SKM-1 (cell line): ENCODE data around the gene NBPF1.
"Not testable (repeated sequence)": the region's sequence is repeated elsewhere in the genome, so short reads cannot be mapped to it uniquely, and the experiment has no call there.

Experiments
- DNase-seq: peaks from one replicate; lab custom pipeline; 2025; ENCODE audit not compliant: unreplicated experiment; lab: John Stamatoyannopoulos, UW

NBPF1 gene

GRCh38 chr1:16607853-16608815, 5.2 kb downstream of the NBPF1 start:
- DNase-seq: not testable (repeated sequence)

GRCh38 chr1:16607433-16607851, 5.9 kb downstream of the NBPF1 start:
- DNase-seq: no peak

- not testable (repeated sequence) for DNase-seq
Observed at GRCh38 chr1:16606666-16607432, 6.5 kb downstream of the NBPF1 start.

GRCh38 chr1:16605532-16606505, 7.5 kb downstream of the NBPF1 start:
- no peak for DNase-seq

- DNase-seq: no peak
Observed at GRCh38 chr1:16605213-16605525, 8.2 kb downstream of the NBPF1 start.

GRCh38 chr1:16604514-16605212, 8.7 kb downstream of the NBPF1 start:
- DNase-seq: not testable (repeated sequence)

GRCh38 chr1:16603623-16604022, 9.7 kb downstream of the NBPF1 start:
- not testable (repeated sequence) for DNase-seq

GRCh38 chr1:16602336-16603011, 10.9 kb downstream of the NBPF1 start:
- DNase-seq: not testable (repeated sequence)

- not testable (repeated sequence) for DNase-seq
Observed at GRCh38 chr1:16600855-16601786, 12.2 kb downstream of the NBPF1 start.

- DNase-seq: not testable (repeated sequence)
Observed at GRCh38 chr1:16599326-16599725, 14.0 kb downstream of the NBPF1 start.

GRCh38 chr1:16595216-16595615, 18.1 kb downstream of the NBPF1 start:
- not testable (repeated sequence) for DNase-seq

GRCh38 chr1:16591845-16592244, 21.5 kb downstream of the NBPF1 start:
- not testable (repeated sequence) for DNase-seq

- not testable (repeated sequence) for DNase-seq
Observed at GRCh38 chr1:16588081-16588480, 25.3 kb downstream of the NBPF1 start.

GRCh38 chr1:16587639-16588038, 25.7 kb downstream of the NBPF1 start:
- not testable (repeated sequence) for DNase-seq

GRCh38 chr1:16565324-16565723, 48.0 kb downstream of the NBPF1 start:
- not testable (repeated sequence) for DNase-seq

GRCh38 chr1:16561035-16561434, 52.3 kb downstream of the NBPF1 start:
- DNase-seq: not testable (repeated sequence)

- DNase-seq: not testable (repeated sequence)
Observed at GRCh38 chr1:16560498-16560897, 52.9 kb downstream of the NBPF1 start.

GRCh38 chr1:16559688-16560087, 53.7 kb downstream of the NBPF1 start:
- DNase-seq: not testable (repeated sequence)
